Measurements from ENCODE around the gene CA10. TPM values are rescaled to one million over a fixed set of nuclear protein-coding genes. Genes with fewer than 3 reads are reported as not detected.
A peak's percentile ranks its signal among the peaks of the same experiment; 100 is the strongest.

Gene CA10
- total and polyA plus RNA-seq, 2 donors (not counting 1 experiment from before 2014, with no cell fraction given), result not detected

GRCh38 chr17:51876986-51877385, 281.5 kb downstream of the CA10 start:
- no peaks in the 10 kb centered on the region for H3K27me3 ChIP-seq (ENCODE audit: control insufficient read depth, insufficient read depth, low read length)
- no peak for DNase-seq (ENCODE audit: low read depth in 2 of 2)
- H3K4me1 ChIP-seq (ENCODE audit: control insufficient read depth, extremely low read depth, insufficient read depth, low read length), result no peaks in the 10 kb centered on the region
- no peak overlapping the region for H3K9ac ChIP-seq (ENCODE audit: insufficient read depth, low read length)
- H3K79me2 ChIP-seq (ENCODE audit: control insufficient read depth, insufficient read depth, low read length), result no peaks in the 10 kb centered on the region
- no peaks in the 10 kb centered on the region for H4K20me1 ChIP-seq (ENCODE audit: control insufficient read depth, extremely low read depth, insufficient read depth, low read length)
- H3K4me3 ChIP-seq (replicated peaks in 1 of 4; ENCODE audit: control extremely low read depth in 1 of 4, insufficient read depth in 1 of 4, low read depth in 3 of 4, low read length in 4 of 4), result no peak overlapping the region
- no peak overlapping the region for H3K27ac ChIP-seq (ENCODE audit: insufficient read depth, low read length)
- TF ChIP-seq EZH2 (IDR thresholded peaks at IDR 0.05; ENCODE audit: low read length, missing control alignments), result no peak
- no peak for TF ChIP-seq CTCF (conservative IDR thresholded peaks at IDR 0.05 in 1 of 2, IDR thresholded peaks at IDR 0.05 in 1 of 2; ENCODE audit: low read depth in 1 of 2, low read length in 2 of 2)
- no peak overlapping the region for H3K4me2 ChIP-seq (ENCODE audit: extremely low read depth, insufficient read depth, low read length)
- no peaks in the 10 kb centered on the region for H3K9me3 ChIP-seq (ENCODE audit: control insufficient read depth, insufficient read depth, low read depth, low read length)
- H2AFZ ChIP-seq (ENCODE audit: low read length), result no peak overlapping the region
- H3K36me3 ChIP-seq (ENCODE audit: control insufficient read depth, insufficient read depth, low read length), result no peaks in the 10 kb centered on the region

DNA sequence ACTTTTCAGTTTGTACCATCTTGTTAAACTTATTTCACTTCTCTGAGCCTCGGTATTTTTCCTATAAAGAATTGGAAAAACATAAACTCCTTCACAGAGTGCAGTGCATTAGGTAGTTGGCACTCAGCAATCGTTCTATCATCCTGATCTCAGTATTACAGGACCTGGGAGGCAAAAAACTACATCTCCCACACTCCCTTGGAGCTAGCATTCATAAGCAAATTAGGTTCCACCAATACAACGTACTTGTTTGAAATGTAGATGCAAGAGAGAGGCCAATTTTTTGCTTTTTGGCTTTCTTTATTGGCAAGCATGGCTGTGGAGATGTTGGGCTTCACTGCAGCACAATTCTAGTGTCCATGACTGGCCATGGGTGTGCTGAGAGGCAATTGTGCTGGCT, 285.2 kb downstream of the CA10 start:
- H3K9ac ChIP-seq (ENCODE audit: insufficient read depth, low read length), result no peak overlapping the region
- H3K27me3 ChIP-seq (ENCODE audit: control insufficient read depth, insufficient read depth, low read length), result no peaks in the 10 kb centered on the region
- H3K4me3 ChIP-seq (replicated peaks in 1 of 4; ENCODE audit: control extremely low read depth in 1 of 4, insufficient read depth in 1 of 4, low read depth in 3 of 4, low read length in 4 of 4), result no peak overlapping the region
- H2AFZ ChIP-seq (ENCODE audit: low read length), result no peak overlapping the region
- no peak for DNase-seq (ENCODE audit: low read depth in 2 of 2)
- no peak overlapping the region for H3K4me2 ChIP-seq (ENCODE audit: extremely low read depth, insufficient read depth, low read length)
- no peaks in the 10 kb centered on the region for H3K4me1 ChIP-seq (ENCODE audit: control insufficient read depth, extremely low read depth, insufficient read depth, low read length)
- no peaks in the 10 kb centered on the region for H3K9me3 ChIP-seq (ENCODE audit: control insufficient read depth, insufficient read depth, low read depth, low read length)
- H3K79me2 ChIP-seq (ENCODE audit: control insufficient read depth, insufficient read depth, low read length), result no peaks in the 10 kb centered on the region
- no peak overlapping the region for H3K27ac ChIP-seq (ENCODE audit: insufficient read depth, low read length)
- no peaks in the 10 kb centered on the region for H4K20me1 ChIP-seq (ENCODE audit: control insufficient read depth, extremely low read depth, insufficient read depth, low read length)
- H3K36me3 ChIP-seq (ENCODE audit: control insufficient read depth, insufficient read depth, low read length), result no peaks in the 10 kb centered on the region
- TF ChIP-seq EZH2 (IDR thresholded peaks at IDR 0.05; ENCODE audit: low read length, missing control alignments) (no peak), CTCF (conservative IDR thresholded peaks at IDR 0.05 in 1 of 2, IDR thresholded peaks at IDR 0.05 in 1 of 2; ENCODE audit: low read depth in 1 of 2, low read length in 2 of 2) (no peak)

DNA sequence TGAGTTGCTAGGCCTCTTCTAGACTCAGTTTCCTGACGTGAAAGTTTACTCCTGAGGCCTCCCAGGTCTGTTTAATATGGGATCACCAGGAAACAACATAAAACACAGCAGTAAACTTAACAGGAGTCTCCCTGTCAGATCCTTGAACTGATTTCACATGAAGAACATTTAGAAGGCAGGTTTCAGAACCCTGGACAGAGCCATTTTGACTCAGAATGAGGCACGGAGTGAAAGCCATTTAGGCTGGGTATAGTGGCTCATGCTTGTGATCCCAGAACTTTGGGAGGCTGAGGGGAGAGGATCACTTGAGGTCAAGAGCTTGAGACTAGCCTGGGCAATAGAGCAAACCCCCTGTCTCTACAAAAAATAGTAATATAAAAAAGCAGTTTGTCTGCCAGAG, 289.1 kb downstream of the CA10 start:
- no peak overlapping the region for H3K9ac ChIP-seq (ENCODE audit: insufficient read depth, low read length)
- H3K36me3 ChIP-seq (ENCODE audit: control insufficient read depth, insufficient read depth, low read length), result no peaks in the 10 kb centered on the region
- TF ChIP-seq CTCF (conservative IDR thresholded peaks at IDR 0.05 in 1 of 2, IDR thresholded peaks at IDR 0.05 in 1 of 2; ENCODE audit: low read depth in 1 of 2, low read length in 2 of 2) (no peak), EZH2 (IDR thresholded peaks at IDR 0.05; ENCODE audit: low read length, missing control alignments) (no peak)
- no peaks in the 10 kb centered on the region for H4K20me1 ChIP-seq (ENCODE audit: control insufficient read depth, extremely low read depth, insufficient read depth, low read length)
- H3K9me3 ChIP-seq (ENCODE audit: control insufficient read depth, insufficient read depth, low read depth, low read length), result no peaks in the 10 kb centered on the region
- H3K4me2 ChIP-seq (ENCODE audit: extremely low read depth, insufficient read depth, low read length), result no peak overlapping the region
- no peak overlapping the region for H3K27ac ChIP-seq (ENCODE audit: insufficient read depth, low read length)
- H2AFZ ChIP-seq (ENCODE audit: low read length), result no peak overlapping the region
- no peaks in the 10 kb centered on the region for H3K27me3 ChIP-seq (ENCODE audit: control insufficient read depth, insufficient read depth, low read length)
- H3K4me3 ChIP-seq (replicated peaks in 1 of 4; ENCODE audit: control extremely low read depth in 1 of 4, insufficient read depth in 1 of 4, low read depth in 3 of 4, low read length in 4 of 4), result no peak overlapping the region
- no peaks in the 10 kb centered on the region for H3K79me2 ChIP-seq (ENCODE audit: control insufficient read depth, insufficient read depth, low read length)
- DNase-seq (ENCODE audit: low read depth in 2 of 2), result peak in 1 of 2 donors; percentile 1
- H3K4me1 ChIP-seq (ENCODE audit: control insufficient read depth, extremely low read depth, insufficient read depth, low read length), result no peaks in the 10 kb centered on the region
